Measurements from ENCODE around the gene LZIC.

- no peak for TF ChIP-seq CTCF (conservative IDR thresholded peaks at IDR 0.05 in 1 of 2, IDR thresholded peaks at IDR 0.05 in 1 of 2; ENCODE audit: extremely low read depth in 1 of 2, insufficient read depth in 1 of 2, low read depth in 1 of 2, low read length in 2 of 2)
- TF ChIP-seq EZH2 (IDR thresholded peaks at IDR 0.05; ENCODE audit: borderline replicate concordance, low read length): no peak
These were observed 30.8 kb downstream of the LZIC start for GRCh38 chr1:9912264-9912936.

Data from mammary epithelial cell (primary cell).